ENCODE data around the gene GSK3A.

Gene GSK3A

DNA sequence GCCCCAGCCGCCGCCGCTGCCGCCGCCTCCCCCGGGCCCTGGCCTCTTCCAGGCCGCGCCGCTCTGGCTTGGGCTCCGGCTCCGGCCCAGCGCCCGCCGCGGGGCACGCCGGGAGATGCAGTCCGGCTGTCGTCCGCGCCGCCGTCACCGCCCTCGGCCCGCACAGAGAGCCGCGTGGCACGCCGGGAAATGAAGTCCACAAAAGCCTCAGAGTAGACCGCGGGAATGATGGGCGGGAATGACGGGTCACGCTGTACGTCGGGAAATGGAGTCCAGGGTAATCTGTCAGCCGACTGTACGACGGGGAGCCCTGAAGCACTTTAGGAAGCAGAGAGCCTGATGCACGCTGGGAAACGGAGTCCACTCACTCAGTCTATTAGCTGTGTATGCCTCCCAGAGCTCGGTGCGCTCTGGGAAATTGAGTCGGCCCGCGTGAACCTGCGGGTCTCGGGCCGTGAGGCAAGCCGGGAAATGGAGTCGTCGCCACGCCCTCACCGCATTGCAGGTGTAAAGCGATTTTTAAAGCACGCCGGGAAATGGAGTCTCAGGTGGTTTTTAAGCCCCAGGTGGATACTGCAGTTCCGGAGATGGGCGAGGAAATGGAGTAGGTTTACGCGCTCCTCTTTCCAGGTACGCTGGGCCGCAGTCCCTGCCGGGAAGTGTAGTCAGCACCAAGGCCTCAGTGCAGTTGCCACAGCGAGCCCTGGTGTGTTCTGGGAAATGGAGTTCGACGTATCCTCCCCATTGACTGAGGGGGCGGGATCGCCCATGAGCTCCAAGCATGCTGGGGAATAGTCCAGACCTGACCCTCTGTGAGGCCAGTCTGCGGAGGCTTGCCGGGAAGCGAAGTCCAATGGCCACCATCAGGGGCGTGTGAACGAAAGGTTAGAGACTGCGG lies at the start of gene GSK3A:
TSS of gene GSK3A (minus strand) at position 91 of the 898 bp plus-strand sequence. CDS start 137 bp downstream, outside the sequence.
- peak within 1 kb of the TSS; percentile 80 for H3K4me3 Mint-ChIP-seq
- peaks cover 37% of the 10 kb centered on the region for H3K4me1 Mint-ChIP-seq
- H3K36me3 Mint-ChIP-seq (ENCODE audit: insufficient read depth): peaks cover 45% of the 10 kb centered on the region
- no peaks in the 10 kb centered on the region for H3K9me3 Mint-ChIP-seq
- peak within 1 kb of the TSS; percentile 86 for H3K27ac Mint-ChIP-seq (ENCODE audit: low read depth)
- ATAC-seq (replicated peaks; ENCODE audit: extremely low read depth, poor library complexity, severe bottlenecking): peak; percentile 84
- no peaks in the 10 kb centered on the region for H3K27me3 Mint-ChIP-seq
- peak; percentile 88 to 96 for DNase-seq (ENCODE audit: low spot score in 2 of 2)

GRCh38 chr19:42291435-42291810 lies 49.0 kb upstream of the GSK3A start:
- no peak overlapping the region for H3K4me3 Mint-ChIP-seq
- H3K27me3 Mint-ChIP-seq: no peaks in the 10 kb centered on the region
- peak overlapping the region; percentile 35 for H3K27ac Mint-ChIP-seq (ENCODE audit: low read depth)
- ATAC-seq (replicated peaks; ENCODE audit: extremely low read depth, poor library complexity, severe bottlenecking) (no peak), DNase-seq (ENCODE audit: low spot score in 2 of 2) (no peak)
- H3K36me3 Mint-ChIP-seq (ENCODE audit: insufficient read depth): peaks cover 16% of the 10 kb centered on the region
- H3K9me3 Mint-ChIP-seq: no peaks in the 10 kb centered on the region
- peaks cover 12% of the 10 kb centered on the region for H3K4me1 Mint-ChIP-seq

DNA sequence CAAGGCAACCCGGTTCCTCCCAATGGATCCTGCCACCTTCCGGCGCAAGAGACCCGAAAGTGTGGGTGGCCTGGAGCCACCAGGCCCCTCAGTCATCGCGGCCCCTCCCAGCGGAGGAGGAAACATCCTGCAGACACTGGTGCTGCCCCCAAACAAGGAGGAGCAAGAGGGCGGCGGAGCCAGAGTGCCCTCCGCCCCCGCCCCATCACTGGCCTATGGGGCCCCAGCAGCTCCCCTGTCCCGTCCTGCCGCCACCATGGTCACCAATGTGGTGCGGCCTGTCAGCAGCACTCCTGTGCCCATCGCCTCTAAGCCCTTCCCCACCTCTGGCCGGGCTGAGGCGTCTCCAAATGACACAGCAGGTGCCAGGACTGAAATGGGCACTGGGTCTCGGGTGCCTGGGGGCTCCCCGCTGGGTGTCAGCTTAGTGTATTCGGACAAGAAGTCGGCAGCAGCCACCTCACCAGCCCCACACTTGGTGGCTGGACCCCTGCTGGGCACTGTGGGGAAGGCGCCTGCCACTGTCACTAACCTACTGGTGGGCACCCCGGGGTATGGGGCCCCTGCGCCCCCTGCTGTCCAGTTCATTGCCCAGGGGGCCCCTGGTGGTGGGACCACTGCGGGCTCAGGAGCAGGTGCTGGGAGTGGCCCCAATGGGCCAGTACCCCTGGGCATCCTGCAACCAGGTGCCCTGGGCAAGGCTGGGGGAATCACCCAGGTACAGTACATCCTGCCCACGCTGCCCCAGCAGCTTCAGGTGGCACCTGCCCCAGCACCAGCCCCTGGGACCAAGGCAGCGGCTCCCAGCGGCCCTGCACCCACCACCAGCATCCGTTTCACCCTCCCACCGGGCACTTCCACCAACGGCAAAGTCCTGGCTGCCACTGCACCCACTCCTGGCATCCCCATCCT lies 48.4 kb upstream of the GSK3A start:
- DNase-seq (ENCODE audit: low spot score in 2 of 2) (peak; percentile 45 to 58), ATAC-seq (replicated peaks; ENCODE audit: extremely low read depth, poor library complexity, severe bottlenecking) (peak; percentile 73)
- H3K27me3 Mint-ChIP-seq: no peaks in the 10 kb centered on the region
- peaks cover 17% of the 10 kb centered on the region for H3K36me3 Mint-ChIP-seq (ENCODE audit: insufficient read depth)
- H3K4me1 Mint-ChIP-seq: peaks cover 17% of the 10 kb centered on the region
- H3K27ac Mint-ChIP-seq (ENCODE audit: low read depth): peak overlapping the region; percentile 35
- H3K9me3 Mint-ChIP-seq: no peaks in the 10 kb centered on the region
- H3K4me3 Mint-ChIP-seq: no peak overlapping the region

DNA sequence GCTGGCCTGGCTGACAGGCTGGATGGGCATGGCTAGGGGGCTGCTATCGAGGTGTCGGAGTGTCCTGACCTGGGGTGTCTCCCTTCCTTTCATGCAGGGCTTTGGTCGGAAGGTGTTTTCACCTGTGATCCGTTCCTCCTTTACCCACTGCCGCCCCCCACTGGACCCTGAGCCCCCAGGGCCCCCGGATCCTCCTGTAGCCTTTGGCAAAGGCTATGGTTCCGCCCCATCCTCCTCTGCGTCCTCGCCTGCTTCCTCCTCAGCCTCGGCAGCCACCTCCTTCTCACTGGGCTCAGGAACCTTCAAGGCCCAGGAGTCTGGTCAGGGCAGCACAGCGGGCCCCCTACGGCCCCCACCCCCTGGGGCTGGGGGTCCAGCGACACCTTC lies 47.7 kb upstream of the GSK3A start:
- Mint-ChIP-seq H3K36me3 (ENCODE audit: insufficient read depth) (peaks cover 17% of the 10 kb centered on the region), H3K9me3 (no peaks in the 10 kb centered on the region), H3K27ac (ENCODE audit: low read depth) (no peak overlapping the region), H3K4me3 (no peak overlapping the region), H3K27me3 (no peaks in the 10 kb centered on the region), H3K4me1 (peaks cover 20% of the 10 kb centered on the region)
- DNase-seq (ENCODE audit: low spot score in 2 of 2) (no peak), ATAC-seq (replicated peaks; ENCODE audit: extremely low read depth, poor library complexity, severe bottlenecking) (no peak)

DNA sequence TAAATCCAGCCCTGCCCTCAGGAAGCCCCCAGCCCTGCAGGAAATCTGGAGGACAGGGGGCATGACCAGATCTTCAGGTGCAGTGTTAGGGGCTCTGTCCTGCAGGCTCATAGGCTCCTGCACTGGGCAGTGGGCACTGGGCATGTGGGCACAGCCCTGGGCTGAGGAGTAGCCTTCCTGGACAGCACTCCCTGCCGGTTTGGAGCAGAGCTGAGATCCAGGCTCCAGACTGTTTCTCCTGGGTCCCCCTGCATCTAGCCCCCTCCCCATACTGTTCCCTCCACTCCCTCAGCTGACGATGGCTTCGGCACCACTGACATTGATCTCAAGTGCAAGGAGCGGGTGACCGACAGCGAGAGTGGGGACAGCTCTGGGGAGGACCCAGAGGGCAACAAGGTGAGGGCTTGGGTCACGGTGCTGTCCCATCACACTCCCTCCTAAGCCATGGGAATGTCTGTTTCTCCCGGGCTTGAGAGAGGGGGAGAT lies 47.2 kb upstream of the GSK3A start:
- H3K9me3 Mint-ChIP-seq: no peaks in the 10 kb centered on the region

DNA sequence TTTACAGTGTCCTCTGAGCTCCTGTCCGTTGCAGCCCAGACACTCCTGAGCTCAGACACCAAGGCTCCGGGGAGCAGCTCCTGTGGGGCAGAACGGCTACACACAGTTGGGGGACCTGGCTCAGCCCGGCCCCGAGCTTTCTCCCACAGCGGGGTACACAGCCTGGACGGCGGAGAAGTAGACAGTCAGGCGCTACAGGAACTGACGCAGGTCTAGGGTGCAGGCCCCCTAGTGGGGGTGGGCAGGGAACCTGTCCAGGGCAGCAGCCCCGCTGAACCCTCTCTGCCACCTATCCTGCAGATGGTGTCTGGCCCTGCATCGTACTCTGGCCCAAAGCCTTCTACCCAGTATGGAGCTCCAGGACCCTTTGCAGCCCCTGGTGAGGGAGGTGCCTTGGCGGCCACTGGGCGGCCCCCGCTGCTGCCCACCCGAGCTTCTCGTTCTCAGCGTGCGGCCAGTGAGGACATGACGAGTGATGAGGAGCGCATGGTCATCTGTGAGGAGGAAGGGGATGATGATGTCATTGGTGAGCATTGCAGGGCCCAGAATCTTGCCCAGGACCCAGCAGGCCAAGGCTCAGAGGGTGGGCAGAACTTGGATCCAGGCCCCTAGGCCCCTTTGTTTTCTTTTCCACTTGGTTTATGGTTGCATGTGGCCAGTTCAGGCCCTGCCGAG lies 46.6 kb upstream of the GSK3A start:
- no peak for ATAC-seq (replicated peaks; ENCODE audit: extremely low read depth, poor library complexity, severe bottlenecking)
- DNase-seq (ENCODE audit: low spot score in 2 of 2): no peak
- Mint-ChIP-seq H3K4me3 (no peak overlapping the region), H3K4me1 (peaks cover 26% of the 10 kb centered on the region), H3K27ac (ENCODE audit: low read depth) (no peak overlapping the region), H3K36me3 (ENCODE audit: insufficient read depth) (peaks cover 19% of the 10 kb centered on the region), H3K9me3 (no peaks in the 10 kb centered on the region), H3K27me3 (no peaks in the 10 kb centered on the region)

More for the DNA sequence above, 47.2 kb upstream of the GSK3A start:
- Mint-ChIP-seq H3K27ac (ENCODE audit: low read depth) (no peak overlapping the region), H3K4me1 (peaks cover 25% of the 10 kb centered on the region), H3K36me3 (ENCODE audit: insufficient read depth) (peaks cover 20% of the 10 kb centered on the region), H3K27me3 (no peaks in the 10 kb centered on the region), H3K4me3 (no peak overlapping the region)
- ATAC-seq (replicated peaks; ENCODE audit: extremely low read depth, poor library complexity, severe bottlenecking): no peak
- DNase-seq (ENCODE audit: low spot score in 2 of 2): no peak

GRCh38 chr19:42288387-42288786 lies 46.0 kb upstream of the GSK3A start:
- H3K4me1 Mint-ChIP-seq: peaks cover 25% of the 10 kb centered on the region
- H3K27me3 Mint-ChIP-seq: no peaks in the 10 kb centered on the region
- H3K36me3 Mint-ChIP-seq (ENCODE audit: insufficient read depth): peaks cover 16% of the 10 kb centered on the region
- DNase-seq (ENCODE audit: low spot score in 2 of 2) (no peak), ATAC-seq (replicated peaks; ENCODE audit: extremely low read depth, poor library complexity, severe bottlenecking) (no peak)
- H3K4me3 Mint-ChIP-seq: no peak overlapping the region
- H3K27ac Mint-ChIP-seq (ENCODE audit: low read depth): no peak overlapping the region
- H3K9me3 Mint-ChIP-seq: no peaks in the 10 kb centered on the region

GRCh38 chr19:42287827-42288107 lies 45.4 kb upstream of the GSK3A start:
- H3K4me3 Mint-ChIP-seq: no peak overlapping the region
- DNase-seq (ENCODE audit: low spot score in 2 of 2): no peak
- H3K9me3 Mint-ChIP-seq: no peaks in the 10 kb centered on the region
- ATAC-seq (replicated peaks; ENCODE audit: extremely low read depth, poor library complexity, severe bottlenecking): no peak
- H3K4me1 Mint-ChIP-seq: peaks cover 21% of the 10 kb centered on the region
- H3K27me3 Mint-ChIP-seq: no peaks in the 10 kb centered on the region
- H3K27ac Mint-ChIP-seq (ENCODE audit: low read depth): no peak overlapping the region
- peaks cover 14% of the 10 kb centered on the region for H3K36me3 Mint-ChIP-seq (ENCODE audit: insufficient read depth)

DNA sequence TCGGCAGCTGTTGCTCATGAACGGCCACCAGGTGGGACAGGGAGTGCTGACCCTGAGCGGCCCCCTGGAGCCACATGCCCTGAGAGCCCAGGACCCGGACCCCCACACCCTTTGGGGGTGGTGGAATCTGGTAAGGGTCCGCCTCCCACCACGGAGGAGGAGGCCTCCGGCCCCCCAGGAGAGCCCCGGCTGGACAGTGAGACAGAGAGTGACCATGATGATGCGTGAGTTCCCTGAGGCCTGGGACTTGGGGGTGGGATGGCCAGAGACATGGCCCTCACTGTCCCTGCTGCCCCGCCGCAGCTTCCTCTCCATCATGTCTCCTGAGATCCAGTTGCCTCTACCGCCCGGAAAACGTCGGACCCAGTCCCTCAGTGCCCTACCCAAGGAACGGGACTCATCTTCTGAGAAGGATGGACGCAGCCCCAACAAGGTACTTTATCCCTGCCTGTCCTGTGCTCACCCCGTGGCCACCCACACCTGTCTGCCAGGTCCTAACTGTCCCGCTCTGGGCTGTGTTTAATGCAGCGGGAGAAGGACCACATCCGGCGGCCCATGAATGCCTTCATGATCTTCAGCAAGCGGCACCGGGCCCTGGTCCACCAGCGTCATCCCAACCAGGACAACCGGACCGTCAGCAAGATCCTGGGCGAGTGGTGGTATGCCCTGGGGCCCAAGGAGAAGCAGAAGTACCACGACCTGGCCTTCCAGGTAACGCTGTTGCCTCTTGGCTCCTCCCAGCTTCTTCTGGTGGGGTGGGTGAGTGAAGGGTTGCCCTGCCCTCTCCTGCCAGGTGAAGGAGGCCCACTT lies 44.8 kb upstream of the GSK3A start:
- Mint-ChIP-seq H3K36me3 (ENCODE audit: insufficient read depth) (peaks cover 14% of the 10 kb centered on the region), H3K27me3 (no peaks in the 10 kb centered on the region), H3K4me3 (no peak overlapping the region), H3K27ac (ENCODE audit: low read depth) (no peak overlapping the region), H3K9me3 (no peaks in the 10 kb centered on the region), H3K4me1 (peaks cover 25% of the 10 kb centered on the region)
- no peak for DNase-seq (ENCODE audit: low spot score in 2 of 2)
- no peak for ATAC-seq (replicated peaks; ENCODE audit: extremely low read depth, poor library complexity, severe bottlenecking)

- Mint-ChIP-seq H3K27ac (ENCODE audit: low read depth) (no peak overlapping the region), H3K36me3 (ENCODE audit: insufficient read depth) (peaks cover 10% of the 10 kb centered on the region), H3K4me1 (peaks cover 22% of the 10 kb centered on the region), H3K27me3 (no peaks in the 10 kb centered on the region), H3K4me3 (no peak overlapping the region), H3K9me3 (no peaks in the 10 kb centered on the region)
- no peak for ATAC-seq (replicated peaks; ENCODE audit: extremely low read depth, poor library complexity, severe bottlenecking)
- DNase-seq (ENCODE audit: low spot score in 2 of 2): no peak
These were observed 44.1 kb upstream of the GSK3A start for GRCh38 chr19:42286349-42287016.

- DNase-seq (ENCODE audit: low spot score in 2 of 2): peak in 1 of 2 donors; percentile 12
- no peaks in the 10 kb centered on the region for H3K9me3 Mint-ChIP-seq
- no peak for ATAC-seq (replicated peaks; ENCODE audit: extremely low read depth, poor library complexity, severe bottlenecking)
- no peaks in the 10 kb centered on the region for H3K27me3 Mint-ChIP-seq
- H3K36me3 Mint-ChIP-seq (ENCODE audit: insufficient read depth): peaks cover 10% of the 10 kb centered on the region
- H3K27ac Mint-ChIP-seq (ENCODE audit: low read depth): peak overlapping the region; percentile 16
- H3K4me1 Mint-ChIP-seq: peaks cover 20% of the 10 kb centered on the region
- H3K4me3 Mint-ChIP-seq: peak overlapping the region; percentile 86
These were observed 43.6 kb upstream of the GSK3A start for GRCh38 chr19:42285988-42286348.
